ENCODE data around the gene G6PC2.
"Not testable (repeated sequence)": the region's sequence is repeated elsewhere in the genome, so short reads cannot be mapped to it uniquely, and the experiment has no call there.

G6PC2 gene

DNA sequence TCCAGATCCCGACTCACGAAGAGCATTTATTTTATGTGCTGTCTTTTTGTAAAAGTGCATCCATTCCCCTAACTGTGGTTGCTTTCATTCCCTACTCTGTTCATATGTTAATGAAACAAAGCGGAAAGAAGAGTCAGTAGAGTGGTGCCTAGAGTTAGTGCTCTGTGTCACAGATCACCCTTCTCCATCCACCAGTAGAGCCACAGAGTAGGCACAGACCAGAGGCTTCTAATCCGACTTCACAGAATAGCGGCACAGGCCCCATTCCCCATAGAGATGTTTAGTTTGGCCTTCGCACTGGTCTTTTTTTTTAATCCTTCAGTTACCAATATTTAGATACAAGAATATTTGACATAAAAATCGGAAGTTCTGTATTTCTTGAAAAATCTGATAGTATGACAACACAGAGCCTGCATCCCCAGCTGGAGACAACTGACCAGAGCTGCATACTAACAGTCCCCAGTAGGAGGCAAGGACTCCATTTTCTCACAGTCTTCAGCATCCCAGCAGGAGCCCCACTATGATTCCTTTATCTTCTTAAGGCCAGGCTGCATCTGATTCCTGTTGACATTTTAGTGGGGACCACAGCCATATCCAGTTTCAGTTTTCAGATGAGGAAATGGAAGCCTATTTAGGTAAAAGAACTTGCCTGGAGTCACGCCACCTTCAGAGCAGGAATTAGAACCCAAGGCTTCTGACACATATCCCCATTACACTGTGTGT, 7.0 kb downstream of the G6PC2 start:
- DNase-seq (ENCODE audit: low spot score) = no peak

DNA sequence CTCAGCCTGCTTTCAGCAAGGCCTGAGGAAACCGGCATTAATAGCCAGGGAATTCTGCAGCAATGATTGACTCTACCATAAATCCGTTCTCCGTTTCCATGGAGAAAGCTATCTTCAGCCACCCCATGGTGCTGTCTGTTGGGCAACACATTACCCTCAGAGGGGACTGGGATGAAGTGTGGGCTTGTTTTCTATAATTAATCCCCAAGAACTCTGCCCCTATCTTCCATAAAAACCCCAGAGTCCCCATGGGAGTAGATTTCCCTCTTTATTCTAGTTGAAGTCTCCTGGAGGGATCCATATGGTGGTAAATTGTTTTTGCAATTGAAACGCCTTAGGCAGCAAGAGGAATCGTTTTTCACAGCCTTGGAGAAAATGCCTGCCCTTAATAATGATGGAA, 9.2 kb downstream of the G6PC2 start:
- DNase-seq (ENCODE audit: low spot score) = no peak

DNA sequence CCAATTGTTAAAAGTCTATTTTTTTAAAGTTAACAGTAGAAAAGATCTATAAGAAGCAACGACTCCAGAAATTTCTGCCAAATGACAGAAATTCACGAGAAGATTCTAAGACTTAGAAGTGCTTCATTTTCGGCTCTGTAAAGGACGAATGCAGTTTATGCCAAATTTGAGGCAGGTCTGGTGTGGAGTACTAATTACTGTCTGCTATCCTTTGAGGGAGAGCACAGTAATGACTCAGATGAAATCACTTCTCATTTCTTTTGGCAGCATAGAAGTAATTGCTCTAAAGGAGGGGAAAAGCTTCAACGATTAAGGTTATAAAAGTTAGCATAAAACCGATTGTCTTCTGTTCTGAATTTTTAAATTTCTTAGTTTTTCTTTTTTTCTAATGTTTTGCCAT, 11.4 kb downstream of the G6PC2 start:
- no peak for DNase-seq (ENCODE audit: low spot score)

DNA sequence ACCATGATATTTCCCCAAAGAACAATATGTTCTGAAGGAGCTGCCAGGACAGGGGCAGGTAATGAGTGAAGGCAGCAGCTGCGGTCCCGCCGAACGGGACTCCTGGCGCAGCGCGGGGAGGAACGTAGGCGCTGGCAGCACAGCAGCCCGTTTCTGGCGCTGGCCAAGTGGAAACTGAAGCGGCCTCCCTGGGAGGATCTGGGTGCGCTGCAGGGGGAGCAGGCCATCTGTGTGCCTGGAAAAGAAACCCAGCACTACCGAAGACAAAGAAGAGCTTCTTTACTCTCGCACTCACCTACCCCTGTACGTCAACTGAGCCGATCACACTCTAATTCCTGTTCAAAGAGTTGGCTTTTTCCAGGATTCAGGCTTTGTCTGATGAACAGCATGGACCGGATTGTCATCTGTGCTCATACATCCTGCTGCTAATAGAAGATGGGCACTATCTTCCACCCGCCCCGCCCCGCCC, 11.8 kb downstream of the G6PC2 start:
- no peak for DNase-seq (ENCODE audit: low spot score)

DNA sequence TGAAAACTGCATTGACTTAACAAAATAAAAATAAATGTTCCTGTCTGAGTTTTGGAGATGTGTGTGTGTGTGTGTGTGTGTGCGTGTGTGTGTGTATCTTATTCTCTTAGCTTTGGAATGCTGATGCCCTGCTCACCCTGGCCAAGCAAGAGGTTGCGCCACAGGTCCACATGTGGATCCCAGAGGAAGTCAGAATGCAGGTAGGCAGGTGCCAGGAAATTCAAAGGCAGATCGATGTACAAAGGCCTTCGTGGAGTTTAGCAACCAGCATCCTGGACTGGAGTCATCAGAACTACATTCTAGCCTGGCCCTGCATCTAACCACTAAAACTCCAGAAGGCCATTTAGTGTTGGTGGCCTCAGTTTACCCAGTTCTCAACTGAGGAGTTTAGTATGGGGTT, 12.4 kb downstream of the G6PC2 start:
- DNase-seq (ENCODE audit: low spot score) = no peak

DNA sequence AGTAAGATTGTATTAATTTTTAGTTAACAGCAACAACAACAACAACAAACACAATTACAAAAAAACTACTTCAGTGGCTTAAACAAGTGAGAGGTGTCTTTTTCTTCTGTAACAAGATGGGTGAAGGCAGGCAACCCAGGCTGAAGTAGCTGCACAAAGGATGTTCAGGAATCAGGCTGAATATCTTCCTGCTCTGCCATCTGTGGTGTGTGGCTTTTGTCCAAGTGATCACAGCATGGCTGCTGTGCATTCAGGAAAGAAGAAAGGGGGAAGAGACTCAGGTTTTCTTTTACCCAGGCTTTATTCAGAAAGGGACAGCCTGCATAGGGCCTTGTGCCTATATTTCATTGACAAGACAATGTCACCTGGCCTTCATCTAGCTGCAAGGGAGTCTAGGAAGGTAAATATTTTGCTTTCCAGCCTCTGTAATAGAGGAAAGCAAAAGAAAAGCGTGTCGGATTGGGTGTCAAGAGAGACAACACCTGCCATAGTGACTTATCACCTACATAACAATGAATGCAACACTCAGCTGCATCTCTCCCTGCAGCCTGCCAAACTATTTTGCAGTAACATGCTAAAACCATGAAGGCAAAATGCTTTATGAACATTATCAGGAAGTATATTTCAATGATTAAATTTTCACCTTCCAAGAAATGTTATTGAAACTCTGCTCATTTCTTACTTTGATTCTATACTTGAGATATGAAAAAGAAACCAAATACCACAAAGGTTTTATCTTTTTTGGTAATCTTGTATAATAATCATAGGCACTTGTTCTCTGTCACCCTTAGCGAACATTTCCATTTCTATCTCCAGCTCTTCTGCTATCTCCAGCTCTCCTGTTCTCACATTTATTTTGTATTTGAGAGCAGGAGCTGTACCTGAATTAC, 14.6 kb downstream of the G6PC2 start:
- peak; percentile 25 for DNase-seq (ENCODE audit: low spot score)

DNA sequence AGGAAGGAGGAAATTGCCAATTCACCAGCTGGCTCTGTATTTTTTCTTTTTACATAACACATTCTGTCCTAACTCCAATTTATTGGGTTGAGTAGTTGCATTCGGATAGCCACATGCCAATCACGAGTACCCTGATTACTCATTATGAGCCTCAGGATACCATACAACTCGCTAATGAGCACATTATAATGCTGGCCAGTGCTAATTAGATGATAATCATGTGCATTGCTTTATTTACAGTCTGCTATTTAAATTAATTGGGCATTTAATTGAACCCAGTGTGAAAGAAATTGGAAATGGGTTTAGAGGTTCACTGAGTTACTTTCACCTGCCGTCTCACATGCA, 15.2 kb downstream of the G6PC2 start:
- DNase-seq (ENCODE audit: low spot score) = peak; percentile 8

DNA sequence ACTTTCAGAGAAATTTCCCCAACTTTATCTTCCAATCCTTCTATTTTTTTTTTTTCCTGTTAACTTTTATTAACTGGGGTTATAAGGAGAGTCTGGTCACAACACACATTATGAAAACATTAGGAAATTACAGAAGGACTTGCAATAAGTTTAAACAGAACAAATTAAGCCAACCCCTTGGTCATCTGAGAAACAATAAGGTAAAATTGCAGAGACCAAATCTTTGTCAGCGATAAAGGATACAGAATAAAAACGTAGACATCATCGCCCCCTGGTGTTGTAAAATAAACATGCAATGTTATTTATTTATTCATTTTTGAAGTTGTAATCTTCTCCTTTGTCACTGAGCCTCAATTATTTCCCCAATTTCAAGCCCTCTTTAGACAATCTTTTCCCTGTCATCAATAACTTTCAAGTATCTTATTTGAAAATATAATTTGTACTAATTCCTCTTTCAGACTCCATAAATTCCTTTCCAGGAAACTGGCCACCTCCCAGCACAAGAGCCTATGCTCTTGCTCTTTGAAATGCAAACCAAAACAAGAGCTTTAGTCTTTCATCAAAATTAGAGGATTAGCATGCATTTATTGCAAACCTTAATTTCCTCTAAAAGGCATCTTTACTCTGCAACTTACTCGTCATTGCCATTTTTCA, 19.5 kb downstream of the G6PC2 start:
- peak; percentile 46 for DNase-seq (ENCODE audit: low spot score)

DNA sequence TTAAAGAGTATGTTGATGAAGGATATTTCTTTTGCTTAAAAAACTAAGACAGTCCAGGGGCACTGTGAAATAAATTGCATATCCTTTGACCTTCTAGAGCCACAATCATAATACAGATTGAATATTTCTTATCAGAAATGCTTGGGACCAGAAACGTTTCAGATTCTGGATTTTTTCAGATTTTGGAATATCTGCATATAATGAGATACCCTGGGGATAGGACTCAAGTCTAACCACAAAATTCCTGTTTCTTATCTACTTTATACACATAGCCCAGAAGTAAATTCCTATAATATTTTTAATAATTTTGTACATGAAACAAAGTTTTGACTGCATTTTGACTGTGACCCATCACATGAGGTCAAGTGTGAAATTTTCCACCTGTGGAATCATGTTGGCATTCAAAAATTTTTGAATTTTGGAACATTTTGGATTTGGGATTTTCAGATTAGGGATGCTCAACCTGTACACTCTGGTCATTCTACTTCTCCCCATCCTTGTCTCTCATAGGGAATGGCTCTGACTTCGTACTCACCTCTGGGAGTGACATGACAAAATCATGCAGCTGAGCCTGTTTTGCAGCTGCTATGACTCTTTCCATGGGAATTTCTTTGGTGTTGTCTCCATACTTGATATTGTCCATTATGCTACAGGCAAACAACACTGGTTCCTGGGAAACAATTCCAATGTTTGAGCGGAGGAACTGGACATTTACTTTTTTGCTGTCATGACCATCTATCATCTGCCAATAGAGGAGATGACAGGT, 25.7 kb downstream of the G6PC2 start:
- no peak for DNase-seq (ENCODE audit: low spot score)

DNA sequence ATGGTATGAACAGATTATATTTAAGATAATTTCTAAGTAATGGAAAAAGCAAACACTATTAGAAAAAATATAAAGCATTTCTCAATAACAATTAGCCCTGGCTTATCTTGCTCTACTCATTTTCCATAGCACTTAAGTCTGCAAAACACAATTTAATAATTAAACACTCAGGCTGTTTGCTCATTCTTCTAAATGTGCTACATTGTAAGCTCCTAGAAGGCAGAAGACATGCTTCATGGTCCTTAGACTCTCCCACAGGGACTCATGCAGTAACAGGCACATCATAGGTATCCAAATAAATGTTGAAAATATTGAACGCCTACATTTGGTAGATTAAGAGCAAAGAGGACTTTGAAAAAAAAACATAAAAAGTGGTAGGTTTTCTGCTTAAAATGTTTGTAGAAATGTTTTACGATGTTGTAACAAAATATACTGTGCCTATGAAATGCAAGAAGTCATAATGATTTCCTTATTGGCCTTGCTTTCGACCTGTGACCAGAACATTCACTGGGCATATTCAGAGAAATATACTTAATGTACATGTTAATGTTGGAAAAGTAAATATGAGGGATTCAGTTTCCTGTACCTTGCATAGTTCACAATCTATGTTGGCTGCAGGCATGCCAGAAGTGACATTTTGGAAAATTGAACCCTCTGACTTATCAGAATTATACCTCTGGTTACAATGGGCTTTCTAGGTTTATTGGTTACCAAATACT, 27.2 kb downstream of the G6PC2 start:
- no peak for DNase-seq (ENCODE audit: low spot score)

DNA sequence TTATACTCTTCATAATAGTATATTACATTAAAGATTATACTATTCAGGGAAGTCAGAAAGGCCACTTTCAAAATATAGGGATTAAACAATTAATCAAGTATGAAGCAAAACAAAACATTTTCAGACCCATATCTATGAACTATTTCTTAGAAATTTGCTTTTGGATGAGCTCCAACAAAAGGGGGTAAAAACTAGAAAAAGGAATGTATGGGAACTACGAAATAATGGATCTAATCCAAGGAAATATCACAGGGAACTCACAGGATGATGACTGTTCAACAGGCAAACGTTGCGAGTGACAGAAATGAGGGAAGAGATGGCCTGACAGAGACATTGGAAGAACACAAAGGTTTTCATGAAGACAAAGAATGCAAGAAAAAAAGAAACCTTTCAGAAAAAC, 27.9 kb downstream of the G6PC2 start:
- no peak for DNase-seq (ENCODE audit: low spot score)

DNA sequence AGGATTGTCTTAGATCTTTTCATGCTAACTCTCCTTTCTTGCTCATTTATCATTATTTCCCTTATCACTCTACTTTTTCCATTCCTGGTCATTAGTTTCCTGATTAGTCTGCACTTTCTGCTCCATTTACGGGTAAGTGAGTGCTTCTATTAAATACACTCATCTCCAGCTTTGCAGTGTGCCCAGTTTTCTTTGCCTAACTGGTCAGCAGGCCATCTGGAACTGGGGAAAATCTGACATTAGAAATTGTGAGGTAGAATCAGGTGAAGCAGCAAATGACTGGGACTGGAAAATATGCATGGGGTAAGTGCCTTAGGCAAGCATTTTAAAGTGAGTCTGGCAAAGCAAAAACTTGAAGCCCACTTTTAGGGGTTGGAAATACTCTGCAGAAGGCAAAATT, 29.2 kb downstream of the G6PC2 start:
- DNase-seq (ENCODE audit: low spot score) = no peak

DNA sequence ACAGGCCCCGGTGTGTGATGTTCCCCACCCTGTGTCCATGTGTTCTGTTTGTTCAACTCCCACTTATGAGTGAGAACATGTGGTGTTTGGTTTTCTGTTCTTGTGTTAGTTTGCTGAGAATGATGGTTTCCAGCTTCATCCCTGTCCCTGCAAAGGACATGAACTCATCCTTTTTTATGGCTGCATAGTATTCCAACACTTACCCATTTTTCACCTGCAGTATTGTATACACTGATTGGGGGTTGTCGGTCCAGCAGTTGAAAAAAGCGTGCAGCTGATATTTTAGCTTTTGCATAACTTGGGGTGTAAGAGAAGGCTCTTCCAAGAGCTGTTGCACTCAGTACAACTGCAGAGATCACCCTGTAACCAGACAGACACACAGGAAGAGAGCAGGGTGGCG, 31.1 kb downstream of the G6PC2 start:
- not testable (repeated sequence) for DNase-seq (ENCODE audit: low spot score)

DNA sequence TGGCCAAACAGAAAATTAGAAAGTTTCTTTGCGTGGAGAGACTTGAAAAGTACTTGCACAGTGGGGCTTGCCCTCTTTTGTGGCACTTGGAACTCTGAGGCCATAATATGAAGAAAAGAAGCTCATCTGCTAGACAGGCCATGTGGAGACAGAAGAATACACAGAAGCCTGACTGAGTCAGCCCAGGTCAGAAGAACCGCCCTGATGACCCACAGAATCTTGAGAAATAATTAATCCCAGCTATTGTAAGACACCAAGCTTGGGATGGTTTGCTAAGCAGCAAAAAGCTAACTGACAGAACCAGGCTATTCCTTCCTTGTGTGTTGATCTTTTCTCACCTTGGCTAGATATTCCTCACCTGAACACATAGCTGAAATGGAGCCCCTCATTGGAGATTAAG, 33.7 kb downstream of the G6PC2 start:
- DNase-seq (ENCODE audit: low spot score) = no peak

DNA sequence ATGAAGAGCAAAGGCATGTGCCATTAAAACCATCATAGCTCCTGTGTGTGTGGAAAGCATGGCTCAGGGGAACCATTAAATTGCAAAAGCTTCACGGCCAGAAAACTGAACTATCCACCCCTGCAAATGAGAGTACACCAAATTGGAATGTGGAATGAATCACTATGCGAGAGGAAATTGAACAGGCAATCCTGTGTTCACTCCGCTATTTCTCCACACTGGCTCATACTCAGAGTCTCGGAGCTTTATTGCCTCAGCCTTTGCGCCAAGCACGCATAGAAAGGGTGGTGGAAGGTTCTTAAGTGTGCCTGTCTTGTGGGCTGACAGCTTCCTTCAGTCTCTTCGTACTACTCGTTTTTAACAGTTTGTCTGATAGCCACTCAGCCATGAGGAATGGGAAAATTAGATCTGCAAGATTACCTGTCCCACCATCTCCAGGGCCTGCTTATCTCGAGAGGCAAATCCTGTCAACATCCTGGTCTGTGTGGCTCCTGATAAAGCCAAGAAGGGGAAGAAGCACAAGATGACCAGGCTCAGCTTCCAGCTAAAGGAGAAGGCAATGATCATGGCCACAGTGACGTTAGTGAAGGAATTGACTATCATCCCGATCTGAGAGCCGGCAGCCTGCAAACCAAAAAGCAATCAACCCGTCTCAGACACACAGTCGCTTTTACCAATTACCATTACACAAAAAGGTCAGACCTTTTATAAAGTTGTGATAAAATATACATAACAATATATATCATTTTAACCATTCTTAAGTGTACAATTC, 34.9 kb downstream of the G6PC2 start:
- DNase-seq (ENCODE audit: low spot score) = no peak

DNA sequence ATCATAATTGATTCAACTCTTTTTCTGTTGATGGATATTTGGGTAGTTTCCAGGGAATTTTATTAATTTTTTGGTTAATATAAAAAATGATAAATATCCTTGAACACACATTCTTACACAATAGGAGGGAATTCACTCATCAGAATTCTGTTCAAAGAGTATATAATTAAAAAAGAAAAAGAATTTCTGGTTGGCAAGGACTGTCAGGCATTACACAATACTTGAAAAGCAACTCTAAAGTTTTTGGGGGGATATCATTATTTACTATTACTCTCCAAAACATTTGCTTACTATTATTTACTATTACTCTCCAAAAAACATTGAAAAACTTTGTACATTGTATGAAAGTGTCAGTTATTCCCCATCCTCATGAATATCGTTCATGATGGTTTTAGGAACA, 38.0 kb downstream of the G6PC2 start:
- DNase-seq (ENCODE audit: low spot score) = no peak

DNA sequence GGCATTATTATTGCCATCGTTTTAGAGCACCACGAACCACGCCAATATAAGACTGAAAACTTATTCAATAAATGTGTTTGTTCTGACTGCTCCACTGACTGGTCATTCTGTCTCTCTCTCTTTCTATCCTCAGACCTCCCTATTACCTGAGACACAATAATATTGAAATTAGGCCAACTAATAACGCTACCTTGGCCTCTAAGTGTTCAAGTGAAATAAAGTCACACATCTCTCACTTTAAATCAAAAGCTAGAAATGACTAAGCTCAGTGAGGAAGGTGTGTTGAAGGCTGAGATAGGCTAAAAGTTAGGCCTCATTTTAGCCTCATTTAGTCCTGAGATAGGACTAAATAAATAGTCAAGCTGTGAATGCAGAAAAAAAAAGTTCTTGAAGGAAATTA, 38.8 kb downstream of the G6PC2 start:
- DNase-seq (ENCODE audit: low spot score) = peak; percentile 76

DNA sequence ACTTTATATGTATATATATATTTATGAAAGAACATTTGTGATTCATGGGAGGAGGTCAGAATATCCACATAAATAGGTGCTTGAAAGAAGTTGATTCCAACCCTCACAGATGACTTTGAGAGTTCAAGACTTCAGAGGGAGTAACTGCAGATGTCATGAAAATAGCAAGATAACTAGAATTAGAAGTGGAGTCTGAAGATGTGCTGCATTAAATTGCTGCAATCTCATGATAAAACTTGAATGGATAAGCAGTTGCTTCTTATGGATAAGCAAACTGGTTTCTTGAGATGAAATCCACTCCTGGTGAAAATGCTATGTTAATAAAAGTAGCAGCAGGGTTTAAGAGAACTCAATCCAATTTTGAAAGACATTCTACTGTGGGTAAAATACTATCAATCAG, 40.2 kb downstream of the G6PC2 start:
- no peak for DNase-seq (ENCODE audit: low spot score)

DNA sequence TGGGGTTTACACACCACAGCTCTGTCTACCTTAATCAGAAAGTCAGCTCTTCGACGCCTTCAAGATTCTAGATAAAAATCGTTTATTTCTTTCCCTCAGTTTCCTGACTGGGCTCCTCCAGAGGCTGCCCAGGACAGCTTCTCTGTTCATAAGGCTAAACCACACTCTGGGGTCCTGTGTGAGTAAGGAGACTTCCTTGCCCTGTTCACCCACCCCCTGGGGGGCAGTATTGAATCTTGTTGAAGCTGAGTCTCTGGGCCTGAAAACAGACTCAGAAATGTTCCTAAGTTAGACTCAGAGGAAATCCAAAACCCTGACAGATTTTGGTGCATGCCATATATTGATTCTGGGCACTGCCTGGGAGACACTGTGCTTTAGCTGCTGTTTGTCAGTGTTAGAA, 43.0 kb downstream of the G6PC2 start:
- no peak for DNase-seq (ENCODE audit: low spot score)

DNA sequence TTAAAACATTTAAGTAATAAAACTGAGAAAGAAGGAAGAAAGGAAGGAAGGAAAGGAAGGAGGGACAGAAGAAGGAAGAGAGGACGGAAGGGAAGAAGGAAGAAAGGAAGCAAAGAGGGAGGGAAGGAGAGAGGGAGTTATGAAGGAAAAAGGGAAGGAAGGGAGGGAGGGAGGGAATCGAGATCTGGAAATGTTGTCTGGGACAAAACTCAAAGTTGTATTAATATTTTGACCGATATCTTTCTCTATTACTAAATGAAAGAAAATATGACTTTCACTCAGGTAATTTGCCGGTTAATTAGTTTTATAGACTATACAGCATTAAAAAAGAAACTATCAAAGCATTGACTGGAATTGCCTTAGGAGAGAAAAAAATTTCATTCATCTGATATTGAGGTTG, 44.4 kb downstream of the G6PC2 start:
- no peak for DNase-seq (ENCODE audit: low spot score)

All from activated CD4-positive, alpha-beta T cell treated with anti-CD3 and anti-CD28 coated beads, Interleukin-2, Interleukin-4, amounts not matched to agents 100 ng/mL and 50 ng/mL, durations not matched to agents 16 hours and 8 hours (primary cell).